Measurements from ENCODE around the gene PRKCE.
A peak's percentile ranks its signal among the peaks of the same experiment; 100 is the strongest.

PRKCE gene

GRCh38 chr2:46029332-46029811, 377.9 kb downstream of the PRKCE start:
- TF ChIP-seq CTCF (IDR thresholded peaks at IDR 0.05; ENCODE audit: borderline replicate concordance, control extremely low read depth, extremely low read depth, insufficient read depth, missing control alignments): peak; percentile 32
- DNase-seq (ENCODE audit: low spot score): no peak

GRCh38 chr2:46030330-46030729, 378.9 kb downstream of the PRKCE start:
- no peak for TF ChIP-seq CTCF (IDR thresholded peaks at IDR 0.05; ENCODE audit: borderline replicate concordance, control extremely low read depth, extremely low read depth, insufficient read depth, missing control alignments)
- DNase-seq (ENCODE audit: low spot score): no peak
- in situ Hi-C loops (cut with MboI; ENCODE audit: low sequenced_read_pairs, unreplicated experiment): no loop called here

More at GRCh38 chr2:46029332-46029811, 377.9 kb downstream of the PRKCE start:
- in situ Hi-C loops (cut with MboI; ENCODE audit: low sequenced_read_pairs, unreplicated experiment): no loop called here

- TF ChIP-seq CTCF (IDR thresholded peaks at IDR 0.05; ENCODE audit: borderline replicate concordance, control extremely low read depth, extremely low read depth, insufficient read depth, missing control alignments): no peak
- in situ Hi-C loops (cut with MboI; ENCODE audit: low sequenced_read_pairs, unreplicated experiment): no loop called here
Observed at GRCh38 chr2:46032161-46032813, 380.8 kb downstream of the PRKCE start.

GRCh38 chr2:46032996-46033395, 381.5 kb downstream of the PRKCE start:
- TF ChIP-seq CTCF (IDR thresholded peaks at IDR 0.05; ENCODE audit: borderline replicate concordance, control extremely low read depth, extremely low read depth, insufficient read depth, missing control alignments): no peak
- no peak for DNase-seq (ENCODE audit: low spot score)
- in situ Hi-C loops (cut with MboI; ENCODE audit: low sequenced_read_pairs, unreplicated experiment): no loop called here

More at GRCh38 chr2:46032161-46032813, 380.8 kb downstream of the PRKCE start:
- no peak for DNase-seq (ENCODE audit: low spot score)

DNA sequence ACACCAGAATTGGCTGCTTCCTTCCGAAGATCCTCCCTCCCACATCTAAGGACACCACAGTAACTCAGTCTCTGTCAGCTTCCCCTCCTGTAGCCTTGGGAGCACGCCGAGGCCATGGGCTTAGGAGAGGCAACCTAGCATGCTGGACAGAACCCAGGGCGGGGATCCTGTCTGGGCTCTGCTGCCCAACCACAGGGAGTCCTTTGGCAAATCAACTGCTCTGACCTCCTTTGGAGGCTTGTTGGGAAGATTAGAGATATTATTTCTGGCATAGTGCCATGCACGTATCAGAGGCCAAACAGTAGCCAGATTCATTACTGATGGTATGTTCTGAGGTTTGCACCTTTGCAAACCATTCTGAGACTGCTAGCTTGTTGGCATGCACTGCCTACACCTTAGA, 383.1 kb downstream of the PRKCE start:
- in situ Hi-C loops (cut with MboI; ENCODE audit: low sequenced_read_pairs, unreplicated experiment): no loop called here

DNA sequence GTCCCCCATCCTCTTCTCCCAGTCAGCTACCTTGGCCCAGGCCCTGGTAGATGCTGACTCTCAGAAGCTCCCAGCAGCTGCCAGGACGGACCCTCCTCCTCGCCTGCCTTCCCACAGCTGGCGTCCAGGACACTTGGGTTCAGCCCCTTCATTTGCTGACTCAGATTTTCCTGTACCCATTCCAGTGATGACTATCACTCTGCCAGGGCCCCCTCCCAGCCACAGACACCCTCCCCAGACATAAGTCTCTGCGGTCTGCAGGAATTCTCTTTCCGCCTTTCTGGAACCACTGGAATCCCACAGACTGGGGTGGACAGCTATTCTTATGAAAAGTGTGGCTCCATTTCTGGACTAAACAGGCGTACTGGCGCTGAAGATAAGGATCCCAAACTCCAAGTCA, 385.5 kb downstream of the PRKCE start:
- in situ Hi-C loops (cut with MboI; ENCODE audit: low sequenced_read_pairs, unreplicated experiment): no loop called here
- TF ChIP-seq CTCF (IDR thresholded peaks at IDR 0.05; ENCODE audit: borderline replicate concordance, control extremely low read depth, extremely low read depth, insufficient read depth, missing control alignments): no peak
- DNase-seq (ENCODE audit: low spot score): no peak

More for the DNA sequence above, 383.1 kb downstream of the PRKCE start:
- no peak for DNase-seq (ENCODE audit: low spot score)
- no peak for TF ChIP-seq CTCF (IDR thresholded peaks at IDR 0.05; ENCODE audit: borderline replicate concordance, control extremely low read depth, extremely low read depth, insufficient read depth, missing control alignments)
